ENCODE measurements around the gene PRPF40B. TPM values are rescaled to one million over a fixed set of nuclear protein-coding genes. Genes with fewer than 3 reads are reported as not detected.

Gene PRPF40B
- total and polyA plus RNA-seq, 9 of the 15 experiments (the other 6 are each of a cell fraction or from before 2014, with no cell fraction given): 0.55 to 10.6 (median 4.8) TPM

- TF ChIP-seq ZBTB5 (IDR thresholded peaks at IDR 0.05): no peak
- no peak for TF ChIP-seq MECOM (CRISPR knock-in tag; IDR thresholded peaks at IDR 0.05)
- no peak for TF ChIP-seq IRF9 (tag; IDR thresholded peaks at IDR 0.05)
- no peak for TF ChIP-seq POLR2H (tag; IDR thresholded peaks at IDR 0.05; ENCODE audit: low read depth)
- no peak for TF ChIP-seq ZNF583 (CRISPR knock-in tag; IDR thresholded peaks at IDR 0.05)
- no peak for TF ChIP-seq TFE3 (CRISPR knock-in tag; IDR thresholded peaks at IDR 0.05)
- no peak for TF ChIP-seq FOS (IDR thresholded peaks at IDR 0.05; ENCODE audit: extremely low read depth, insufficient read length)
- TF ChIP-seq ZNF707 (CRISPR knock-in tag; conservative IDR thresholded peaks at IDR 0.05): no peak
- TF ChIP-seq ZNF584 (CRISPR knock-in tag; IDR thresholded peaks at IDR 0.05; ENCODE audit: low read depth): no peak
- TF ChIP-seq YY1 (IDR thresholded peaks at IDR 0.05; ENCODE audit: borderline replicate concordance in 1 of 3, control insufficient read depth in 1 of 3, extremely low read depth in 1 of 3, insufficient read depth in 3 of 3, insufficient read length in 1 of 3, insufficient replicate concordance in 2 of 3, low read depth in 1 of 3, low read length in 2 of 3): no peak
Observed at GRCh38 chr12:49689237-49689636, 65.9 kb downstream of the PRPF40B start (continued).

Measured in K562 (cell line).